SK-N-SH (cell line): ENCODE data around the gene OR6B3. TPM values are rescaled to one million over a fixed set of nuclear protein-coding genes. Genes with fewer than 3 reads are reported as not detected.

Experiments
- CTCF ChIA-PET: fragments of 300-600, 350-600 bp; formaldehyde crosslinking; extraction: SDS; loops from one replicate; lab custom pipeline; 2021; lab: Yijun Ruan, JAX
- POLR2A ChIA-PET: fragments of 350-600 bp; sonication (Branson Sonifier 250); formaldehyde crosslinking; extraction: SDS; loops from one replicate; lab custom pipeline; 2020; ENCODE audit warnings: antibody characterized with exemption, inconsistent platforms; lab: Yijun Ruan, JAX
- DNase-seq: peaks from one replicate; pipeline ENCODE4 v3.0.0; 2012
- H2AFZ ChIP-seq: fragments of 200-600 bp; sonication (generic); 2 replicates; pipeline ENCODE4 v1.8.1; 2016; ENCODE audit warnings: antibody characterized with exemption, mild to moderate bottlenecking, low read depth
- H3F3A ChIP-seq: fragments of 200-600 bp; sonication (generic); replicated peaks from 2 replicates; pipeline ENCODE3; 2016; ENCODE audit warnings: antibody characterized with exemption, mild to moderate bottlenecking; ENCODE audit not compliant: insufficient read depth
- H3K27ac ChIP-seq, 2 experiments: fragments of 200-500 bp in 1 of 2; fragments of 200-600 bp in 1 of 2; sonication (Bioruptor generic) in 1 of 2; sonication (generic), shearing (Covaris generic) in 1 of 2; 2 replicates each; pipeline versions ENCODE4 v1.5.1 to v1.6.1; 2014 to 2016; ENCODE audit warnings: low read depth in 2 of 2, inconsistent platforms in 1 of 2, low read length in 1 of 2, mild to moderate bottlenecking in 1 of 2, mixed read lengths in 1 of 2
- H3K27me3 ChIP-seq: fragments of 200-600 bp; sonication (generic), shearing (Covaris generic); 2 replicates; pipeline ENCODE4 v1.6.1; 2016; ENCODE audit warnings: mixed run types; ENCODE audit not compliant: insufficient read depth
- H3K36me3 ChIP-seq, 2 experiments: fragments of 200-500 bp in 1 of 2; fragments of 200-600 bp in 1 of 2; sonication (Bioruptor generic) in 1 of 2; sonication (generic) in 1 of 2; replicated peaks in 1 of 2; 2 replicates each; pipeline versions ENCODE3 to v1.5.1; 2014 to 2016; ENCODE audit warnings: low read length in 1 of 2, mild to moderate bottlenecking in 1 of 2; ENCODE audit not compliant: insufficient read depth in 2 of 2, control insufficient read depth in 1 of 2
- H3K4me1 ChIP-seq, 2 experiments: fragments of 200-500 bp in 1 of 2; fragments of 200-600 bp in 1 of 2; sonication (Bioruptor generic) in 1 of 2; sonication (generic), shearing (Covaris generic) in 1 of 2; 2 replicates each; pipeline versions ENCODE4 v1.5.1 to v1.6.1; 2014 to 2016; ENCODE audit warnings: low read depth in 1 of 2, low read length in 1 of 2, mixed run types in 1 of 2; ENCODE audit not compliant: insufficient read depth in 2 of 2, control insufficient read depth in 1 of 2
- H3K4me2 ChIP-seq: fragments of 200-600 bp; sonication (generic), shearing (Covaris generic); 2 replicates; pipeline ENCODE4 v1.6.1; 2017; ENCODE audit warnings: mixed run types
- H3K4me3 ChIP-seq, 2 experiments: fragments of 200-500 bp in 1 of 2; fragments of 200-600 bp in 1 of 2; sonication (Bioruptor generic) in 1 of 2; sonication (generic), shearing (Covaris generic) in 1 of 2; 2 replicates each; pipeline versions ENCODE4 v1.5.1 to v1.8.1; 2014 to 2016; ENCODE audit warnings: low read depth in 2 of 2, inconsistent platforms in 1 of 2, low read length in 1 of 2, mild to moderate bottlenecking in 1 of 2, mixed read lengths in 1 of 2, moderate library complexity in 1 of 2
- H3K79me2 ChIP-seq: fragments of 200-600 bp; sonication (generic); 2 replicates; pipeline ENCODE4 v1.8.1; 2017; ENCODE audit warnings: mild to moderate bottlenecking; ENCODE audit not compliant: insufficient read depth
- H3K9ac ChIP-seq: fragments of 200-600 bp; sonication (generic); 2 replicates; pipeline ENCODE4 v1.6.1; 2017; ENCODE audit warnings: mixed run types
- H3K9me2 ChIP-seq: fragments of 200-600 bp; sonication (generic); 2 replicates; pipeline ENCODE4 v1.6.1; 2017; ENCODE audit warnings: mixed run types
- H3K9me3 ChIP-seq: fragments of 200-600 bp; sonication (generic); 2 replicates; pipeline ENCODE4 v1.6.1; 2017; ENCODE audit warnings: mixed run types, mild to moderate bottlenecking, moderate library complexity
- H4K20me1 ChIP-seq: fragments of 200-600 bp; sonication (generic); 2 replicates; pipeline ENCODE4 v1.6.1; 2017; ENCODE audit warnings: mild to moderate bottlenecking, mixed run types; ENCODE audit not compliant: insufficient read depth
- CHD2 ChIP-seq: fragments of 150-350 bp; IDR thresholded peaks from 2 replicates; pipeline ENCODE4 v1.6.1; 2018; ENCODE audit warnings: low read length; ENCODE audit not compliant: partially characterized antibody
- ELF1 ChIP-seq: IDR thresholded peaks from 2 replicates; pipeline ENCODE4 v1.4.0; 2012
- EZH2phosphoT487 ChIP-seq: fragments of 200-600 bp; sonication (generic); IDR thresholded peaks from 2 replicates; pipeline ENCODE4 v1.6.1; 2017; ENCODE audit warnings: low read depth, mixed run types, mild to moderate bottlenecking, antibody characterized with exemption, moderate library complexity, borderline replicate concordance
- FOSL2 ChIP-seq: IDR thresholded peaks from 2 replicates; pipeline ENCODE4 v1.4.0; 2012; ENCODE audit warnings: low read depth, mild to moderate bottlenecking, moderate library complexity, borderline replicate concordance
- FOXJ3 ChIP-seq: sonication (generic); formaldehyde crosslinking; IDR thresholded peaks from 2 replicates; pipeline ENCODE4 v1.5.1; 2020; ENCODE audit warnings: mild to moderate bottlenecking, missing genetic modification reagents
- FOXM1 ChIP-seq: IDR thresholded peaks from 2 replicates; pipeline ENCODE4 v1.4.0; 2012; ENCODE audit warnings: low read depth, mild to moderate bottlenecking
- GABPA ChIP-seq: IDR thresholded peaks from 2 replicates; pipeline ENCODE4 v1.4.0; 2012; ENCODE audit warnings: low read depth, mild to moderate bottlenecking
- GATA2 ChIP-seq: sonication (generic); formaldehyde crosslinking; IDR thresholded peaks from 2 replicates; pipeline ENCODE4 v1.5.0; 2020; ENCODE audit warnings: mild to moderate bottlenecking, missing genetic modification reagents
- MEF2A ChIP-seq: IDR thresholded peaks from 2 replicates; pipeline ENCODE4 v1.4.0; 2012; ENCODE audit warnings: low read depth, borderline replicate concordance
- MXI1 ChIP-seq: IDR thresholded peaks from 2 replicates; pipeline ENCODE4 v1.6.1; 2012; ENCODE audit warnings: mild to moderate bottlenecking, low read depth, low read length, improper control_type of control experiment
- NFIC ChIP-seq: IDR thresholded peaks from 2 replicates; pipeline ENCODE4 v1.4.0; 2012; ENCODE audit warnings: borderline replicate concordance
- NRF1 ChIP-seq: IDR thresholded peaks from 2 replicates; pipeline ENCODE4 v1.6.1; 2012; ENCODE audit warnings: low read depth, mild to moderate bottlenecking, low read length
- POLR2AphosphoS5 ChIP-seq: IDR thresholded peaks from 2 replicates; pipeline ENCODE4 v1.6.1; 2012; ENCODE audit warnings: low read depth, low read length
- RFX5 ChIP-seq: IDR thresholded peaks from 2 replicates; pipeline ENCODE4 v1.6.1; 2012; ENCODE audit warnings: mild to moderate bottlenecking, improper control_type of control experiment, low read length
- SMC3 ChIP-seq: IDR thresholded peaks from 2 replicates; pipeline ENCODE4 v1.6.1; 2012; ENCODE audit warnings: low read depth, low read length, improper control_type of control experiment
- TCF12 ChIP-seq: IDR thresholded peaks from 2 replicates; pipeline ENCODE4 v1.4.0; 2012
- YY1 ChIP-seq: IDR thresholded peaks from 2 replicates; pipeline ENCODE4 v1.4.0; 2012; ENCODE audit warnings: low read depth, mild to moderate bottlenecking
- WGBS: methylation state at CpG from one replicate; pipeline ENCODE4 v1.1.6; 2017; ENCODE audit warnings: low lambda C conversion rate; 5-methylcytosine and 5-hydroxymethylcytosine counted together
- polyA plus RNA-seq, 3 experiments: library from polyadenylated mRNA; depleted of rRNA; stranded (reverse); fragments of >200 nt; gene quantifications; 2 replicates each; pipeline ENCODE4 v1.2.3, GENCODE V29; 2012
- TF ChIP-seq, protein P1 (sequence below): IDR thresholded peaks from 2 replicates; pipeline ENCODE4; 2012
- TF ChIP-seq, protein P2 (sequence below): fragments of 150-350 bp; IDR thresholded peaks from 2 replicates; pipeline ENCODE4 v1.6.1; 2017; ENCODE audit warnings: antibody characterized with exemption, low read length, low read depth, borderline replicate concordance
- TF ChIP-seq, protein P3 (sequence below): fragments of 200-600 bp; sonication (generic); IDR thresholded peaks from 2 replicates; pipeline ENCODE4 v1.6.1; 2017; ENCODE audit warnings: antibody characterized with exemption, mild to moderate bottlenecking, moderate library complexity

The OR6B3 gene
- polyA plus RNA-seq, 1 of the 3 experiments (the other 2 are of a cell fraction), result not detected

DNA sequence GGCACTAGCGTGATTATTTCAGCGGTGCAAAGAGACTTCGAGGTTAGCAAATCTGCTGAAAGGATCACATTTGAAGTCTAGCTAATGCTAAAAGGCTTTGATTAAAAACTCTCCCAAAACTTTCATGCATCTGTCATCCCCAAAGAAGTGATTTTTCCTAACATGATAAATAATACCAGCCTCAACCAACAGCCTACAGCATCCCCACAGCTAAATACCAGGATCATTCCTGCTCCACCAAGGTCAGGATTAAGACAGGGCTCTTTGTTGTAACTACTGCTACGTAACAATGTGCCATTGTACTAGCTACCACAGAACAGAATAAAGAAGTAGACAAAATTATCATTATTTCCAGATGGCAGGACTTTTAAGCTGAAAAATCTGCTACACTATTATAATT lies 1.6 kb downstream of the OR6B3 start:
- WGBS, result 27% methylated on average over 4 of the region's 4 CpGs
- Histone ChIP-seq H3F3A (no peaks in the 10 kb centered on the region), H3K79me2 (no peaks in the 10 kb centered on the region), H4K20me1 (no peaks in the 10 kb centered on the region), H3K27me3 (peaks cover 45% of the 10 kb centered on the region), H3K4me1 (no peaks in the 10 kb centered on the region; a peak in 1 of 4 replicates), H2AFZ (no peak overlapping the region), H3K9me3 (no peaks in the 10 kb centered on the region), H3K9me2 (no peaks in the 10 kb centered on the region), H3K36me3 (no peaks in the 10 kb centered on the region), H3K4me2 (no peak overlapping the region), H3K27ac (no peak overlapping the region), H3K9ac (no peak overlapping the region), H3K4me3 (no peak overlapping the region)
- no peak for DNase-seq
- ChIA-PET POLR2A (no interaction called here), CTCF (interaction anchor here (1.0 to 3.8 kb wide), 6 partner anchors 9 to 92 kb away, joined by 4 to 32 read pairs (median 6); no protein-coding TSS in a partner anchor)
- no peak for TF ChIP-seq TCF12
- no peak for TF ChIP-seq ELF1
- TF ChIP-seq POLR2AphosphoS5, result no peak
- TF ChIP-seq GABPA, result no peak
- TF ChIP-seq FOSL2, result no peak
- no peak for TF ChIP-seq GATA2 (CRISPR knock-in tag)
- TF ChIP-seq, protein P1, sequence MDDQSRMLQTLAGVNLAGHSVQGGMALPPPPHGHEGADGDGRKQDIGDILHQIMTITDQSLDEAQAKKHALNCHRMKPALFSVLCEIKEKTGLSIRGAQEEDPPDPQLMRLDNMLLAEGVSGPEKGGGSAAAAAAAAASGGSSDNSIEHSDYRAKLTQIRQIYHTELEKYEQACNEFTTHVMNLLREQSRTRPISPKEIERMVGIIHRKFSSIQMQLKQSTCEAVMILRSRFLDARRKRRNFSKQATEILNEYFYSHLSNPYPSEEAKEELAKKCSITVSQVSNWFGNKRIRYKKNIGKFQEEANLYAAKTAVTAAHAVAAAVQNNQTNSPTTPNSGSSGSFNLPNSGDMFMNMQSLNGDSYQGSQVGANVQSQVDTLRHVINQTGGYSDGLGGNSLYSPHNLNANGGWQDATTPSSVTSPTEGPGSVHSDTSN, result no peak
- no peak for TF ChIP-seq NRF1
- TF ChIP-seq FOXJ3 (CRISPR knock-in tag), result no peak
- TF ChIP-seq YY1, result no peak
- no peak for TF ChIP-seq RFX5
- no peak for TF ChIP-seq SMC3
- TF ChIP-seq FOXM1, result no peak
- no peak for TF ChIP-seq MXI1
- TF ChIP-seq NFIC, result no peak
- TF ChIP-seq EZH2phosphoT487, result no peak
- no peak for TF ChIP-seq CHD2
- no peak for TF ChIP-seq MEF2A
- TF ChIP-seq, protein P2, sequence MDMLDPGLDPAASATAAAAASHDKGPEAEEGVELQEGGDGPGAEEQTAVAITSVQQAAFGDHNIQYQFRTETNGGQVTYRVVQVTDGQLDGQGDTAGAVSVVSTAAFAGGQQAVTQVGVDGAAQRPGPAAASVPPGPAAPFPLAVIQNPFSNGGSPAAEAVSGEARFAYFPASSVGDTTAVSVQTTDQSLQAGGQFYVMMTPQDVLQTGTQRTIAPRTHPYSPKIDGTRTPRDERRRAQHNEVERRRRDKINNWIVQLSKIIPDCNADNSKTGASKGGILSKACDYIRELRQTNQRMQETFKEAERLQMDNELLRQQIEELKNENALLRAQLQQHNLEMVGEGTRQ, result no peak
- TF ChIP-seq, protein P3, sequence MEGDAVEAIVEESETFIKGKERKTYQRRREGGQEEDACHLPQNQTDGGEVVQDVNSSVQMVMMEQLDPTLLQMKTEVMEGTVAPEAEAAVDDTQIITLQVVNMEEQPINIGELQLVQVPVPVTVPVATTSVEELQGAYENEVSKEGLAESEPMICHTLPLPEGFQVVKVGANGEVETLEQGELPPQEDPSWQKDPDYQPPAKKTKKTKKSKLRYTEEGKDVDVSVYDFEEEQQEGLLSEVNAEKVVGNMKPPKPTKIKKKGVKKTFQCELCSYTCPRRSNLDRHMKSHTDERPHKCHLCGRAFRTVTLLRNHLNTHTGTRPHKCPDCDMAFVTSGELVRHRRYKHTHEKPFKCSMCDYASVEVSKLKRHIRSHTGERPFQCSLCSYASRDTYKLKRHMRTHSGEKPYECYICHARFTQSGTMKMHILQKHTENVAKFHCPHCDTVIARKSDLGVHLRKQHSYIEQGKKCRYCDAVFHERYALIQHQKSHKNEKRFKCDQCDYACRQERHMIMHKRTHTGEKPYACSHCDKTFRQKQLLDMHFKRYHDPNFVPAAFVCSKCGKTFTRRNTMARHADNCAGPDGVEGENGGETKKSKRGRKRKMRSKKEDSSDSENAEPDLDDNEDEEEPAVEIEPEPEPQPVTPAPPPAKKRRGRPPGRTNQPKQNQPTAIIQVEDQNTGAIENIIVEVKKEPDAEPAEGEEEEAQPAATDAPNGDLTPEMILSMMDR, result no peak
